ENCODE results near the gene CDH16. TPM values are rescaled to one million over a fixed set of nuclear protein-coding genes. Genes with fewer than 3 reads are reported as not detected.
"Not testable (repeated sequence)": the region's sequence is repeated elsewhere in the genome, so short reads cannot be mapped to it uniquely, and the experiment has no call there.

Gene CDH16
- total RNA-seq, 1 donor from 2014 or later: not detected

GRCh38 chr16:66937725-66938337 is 19.1 kb upstream of the CDH16 start:
- no peaks in the 10 kb centered on the region for H3K9me3 Mint-ChIP-seq
- no peaks in the 10 kb centered on the region for H3K27me3 Mint-ChIP-seq (ENCODE audit: low read depth)
- TF ChIP-seq CTCF (IDR thresholded peaks at IDR 0.05; ENCODE audit: unreplicated experiment): no peak
- H3K36me3 Mint-ChIP-seq: peaks cover 20% of the 10 kb centered on the region
- H3K27ac Mint-ChIP-seq: no peak overlapping the region
- no peak for DNase-seq (ENCODE audit: low spot score in 2 of 2, unreplicated experiment in 2 of 2)
- peaks cover 38% of the 10 kb centered on the region for H3K4me1 Mint-ChIP-seq
- no peak overlapping the region for H3K4me3 Mint-ChIP-seq

GRCh38 chr16:66936889-66937554 is 18.3 kb upstream of the CDH16 start:
- no peak for DNase-seq (ENCODE audit: low spot score in 2 of 2, unreplicated experiment in 2 of 2)
- H3K27me3 Mint-ChIP-seq (ENCODE audit: low read depth): no peaks in the 10 kb centered on the region
- no peak for TF ChIP-seq CTCF (IDR thresholded peaks at IDR 0.05; ENCODE audit: unreplicated experiment)
- peak overlapping the region; percentile 46 for H3K4me3 Mint-ChIP-seq
- no peak overlapping the region for H3K27ac Mint-ChIP-seq
- peaks cover 42% of the 10 kb centered on the region for H3K4me1 Mint-ChIP-seq
- H3K9me3 Mint-ChIP-seq: no peaks in the 10 kb centered on the region
- H3K36me3 Mint-ChIP-seq: peaks cover 12% of the 10 kb centered on the region

GRCh38 chr16:66936462-66936861 is 17.8 kb upstream of the CDH16 start:
- DNase-seq (ENCODE audit: low spot score in 2 of 2, unreplicated experiment in 2 of 2): no peak
- no peak for TF ChIP-seq CTCF (IDR thresholded peaks at IDR 0.05; ENCODE audit: unreplicated experiment)
- peaks cover 10% of the 10 kb centered on the region for H3K36me3 Mint-ChIP-seq
- peak overlapping the region; percentile 46 for H3K4me3 Mint-ChIP-seq
- peaks cover 42% of the 10 kb centered on the region for H3K4me1 Mint-ChIP-seq
- H3K27ac Mint-ChIP-seq: no peak overlapping the region
- H3K9me3 Mint-ChIP-seq: no peaks in the 10 kb centered on the region
- H3K27me3 Mint-ChIP-seq (ENCODE audit: low read depth): no peaks in the 10 kb centered on the region

- TF ChIP-seq CTCF (IDR thresholded peaks at IDR 0.05; ENCODE audit: unreplicated experiment): no peak
- H3K36me3 Mint-ChIP-seq: peaks cover 10% of the 10 kb centered on the region
- DNase-seq (ENCODE audit: low spot score in 2 of 2, unreplicated experiment in 2 of 2): no peak
- H3K27me3 Mint-ChIP-seq (ENCODE audit: low read depth): no peaks in the 10 kb centered on the region
- peaks cover 42% of the 10 kb centered on the region for H3K4me1 Mint-ChIP-seq
- H3K27ac Mint-ChIP-seq: peak within 1 kb of the TSS; percentile 97
- H3K9me3 Mint-ChIP-seq: no peaks in the 10 kb centered on the region
- H3K4me3 Mint-ChIP-seq: peak within 1 kb of the TSS; percentile 99
These were observed 16.8 kb upstream of the CDH16 start, which contains the start of gene CES2 for GRCh38 chr16:66935314-66936011. Gene CES2, plus strand, starts transcription at chr16:66935516. Its CDS starts 120 bp downstream, at chr16:66935636.

GRCh38 chr16:66934839-66935313 is 16.2 kb upstream of the CDH16 start:
- not testable (repeated sequence) for H3K36me3 Mint-ChIP-seq; H3K9me3 Mint-ChIP-seq; H3K27me3 Mint-ChIP-seq (ENCODE audit: low read depth); DNase-seq (ENCODE audit: low spot score in 2 of 2, unreplicated experiment in 2 of 2)
- peak overlapping the region; percentile 97 for H3K27ac Mint-ChIP-seq
- peaks cover 42% of the 10 kb centered on the region for H3K4me1 Mint-ChIP-seq
- H3K4me3 Mint-ChIP-seq: peak overlapping the region; percentile 99
